Calu3 (cell line): Measurements from ENCODE around the gene CCDC192. TPM values are rescaled to one million over a fixed set of nuclear protein-coding genes. Genes with fewer than 3 reads are reported as not detected.

Source experiments
- BruUV-seq: library from RNA; stranded (reverse); fragments of 400-500 nt; replicated peaks from 2 replicates; lab custom pipeline; 2021; lab: Mats Ljungman, UMichigan
- CTCF ChIA-PET: fragments of 300-600 bp; sonication (Branson Sonifier 250); formaldehyde crosslinking; loops from one replicate; lab custom pipeline; 2022; ENCODE audit warnings: antibody characterized with exemption; lab: Charles Lee
- DNase-seq: peaks from one replicate; pipeline ENCODE4 v3.0.0; 2022
- H3K27ac Mint-ChIP-seq: one replicate; pipeline ENCODE4 v1.8.0; 2022; ENCODE audit warnings: mixed read lengths; ENCODE audit not compliant: unreplicated experiment
- H3K27me3 Mint-ChIP-seq: one replicate; pipeline ENCODE4 v1.8.0; 2022; ENCODE audit warnings: mixed read lengths; ENCODE audit not compliant: unreplicated experiment
- H3K36me3 Mint-ChIP-seq: one replicate; pipeline ENCODE4 v1.8.0; 2022; ENCODE audit warnings: mild to moderate bottlenecking, moderate library complexity, mixed read lengths; ENCODE audit not compliant: insufficient read depth, unreplicated experiment
- H3K4me1 Mint-ChIP-seq: one replicate; pipeline ENCODE4 v1.8.0; 2022; ENCODE audit warnings: mild to moderate bottlenecking, low read depth, mixed read lengths; ENCODE audit not compliant: unreplicated experiment
- H3K4me3 Mint-ChIP-seq: one replicate; pipeline ENCODE4 v1.8.0; 2022; ENCODE audit warnings: mild to moderate bottlenecking, low read depth, moderate library complexity, mixed read lengths; ENCODE audit not compliant: unreplicated experiment
- H3K9me3 Mint-ChIP-seq: one replicate; pipeline ENCODE4 v1.8.0; 2022; ENCODE audit warnings: low read depth, mixed read lengths; ENCODE audit not compliant: unreplicated experiment
- intact Hi-C: fragments of 100-400 bp; cut with micrococcal nuclease; formaldehyde crosslinking; loops from one replicate; pipeline ENCODE4 v1.10.0; 2022; ENCODE audit not compliant: unreplicated experiment
- total RNA-seq: library from RNA; stranded (reverse); gene quantifications from 2 replicates; pipeline ENCODE4 v1.2.3, GENCODE V29; 2022
- TF ChIP-seq, protein P1 (sequence below): fragments of 200-600 bp; IDR thresholded peaks from one replicate; pipeline ENCODE4 v1.8.0; 2022; ENCODE audit warnings: antibody characterized with exemption; ENCODE audit not compliant: unreplicated experiment

CCDC192 gene
- total RNA-seq, 1 experiment from 2014 or later = 2.5 TPM

DNA sequence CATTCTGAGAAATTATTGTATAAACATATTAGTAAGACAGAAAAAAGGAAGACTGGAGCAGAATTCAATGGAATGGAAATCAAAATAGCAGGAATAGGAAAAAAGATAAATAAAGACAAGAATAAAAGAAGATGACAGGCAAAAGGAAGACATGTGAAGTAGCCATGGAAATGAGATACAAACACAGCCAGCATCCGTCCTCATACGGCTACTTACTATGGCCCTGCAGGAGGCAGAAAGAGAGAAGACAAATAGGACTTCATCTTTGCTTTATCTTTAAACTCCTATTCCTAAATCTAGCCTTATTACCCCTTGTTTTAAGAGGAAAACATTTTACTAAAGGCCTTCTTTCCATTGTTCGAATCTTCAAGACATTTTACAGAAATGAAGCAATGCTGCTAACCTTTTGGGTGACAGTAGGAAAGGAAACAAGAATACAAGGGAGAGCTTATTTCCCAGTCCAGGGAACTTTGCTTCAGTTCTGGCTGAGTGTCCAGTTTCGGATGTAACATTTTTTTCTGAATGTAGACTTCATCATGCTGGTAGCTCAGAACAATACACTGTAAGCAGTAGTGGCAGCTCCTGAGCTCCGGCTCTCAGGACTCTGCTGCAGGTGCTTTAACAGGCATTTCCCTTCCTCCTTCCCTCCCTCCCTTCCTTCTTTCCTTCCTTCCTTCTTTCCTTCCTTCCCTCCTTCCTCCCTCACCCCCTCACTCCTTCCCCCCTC, 274.0 kb downstream of the CCDC192 start:
- H3K4me3 Mint-ChIP-seq = no peak overlapping the region
- DNase-seq = no peak
- H3K36me3 Mint-ChIP-seq = no peaks in the 10 kb centered on the region
- intact Hi-C loops = loop anchor here (5.0 kb wide), 1 partner anchor 100 kb away; no protein-coding TSS in a partner anchor
- TF ChIP-seq, protein P1, sequence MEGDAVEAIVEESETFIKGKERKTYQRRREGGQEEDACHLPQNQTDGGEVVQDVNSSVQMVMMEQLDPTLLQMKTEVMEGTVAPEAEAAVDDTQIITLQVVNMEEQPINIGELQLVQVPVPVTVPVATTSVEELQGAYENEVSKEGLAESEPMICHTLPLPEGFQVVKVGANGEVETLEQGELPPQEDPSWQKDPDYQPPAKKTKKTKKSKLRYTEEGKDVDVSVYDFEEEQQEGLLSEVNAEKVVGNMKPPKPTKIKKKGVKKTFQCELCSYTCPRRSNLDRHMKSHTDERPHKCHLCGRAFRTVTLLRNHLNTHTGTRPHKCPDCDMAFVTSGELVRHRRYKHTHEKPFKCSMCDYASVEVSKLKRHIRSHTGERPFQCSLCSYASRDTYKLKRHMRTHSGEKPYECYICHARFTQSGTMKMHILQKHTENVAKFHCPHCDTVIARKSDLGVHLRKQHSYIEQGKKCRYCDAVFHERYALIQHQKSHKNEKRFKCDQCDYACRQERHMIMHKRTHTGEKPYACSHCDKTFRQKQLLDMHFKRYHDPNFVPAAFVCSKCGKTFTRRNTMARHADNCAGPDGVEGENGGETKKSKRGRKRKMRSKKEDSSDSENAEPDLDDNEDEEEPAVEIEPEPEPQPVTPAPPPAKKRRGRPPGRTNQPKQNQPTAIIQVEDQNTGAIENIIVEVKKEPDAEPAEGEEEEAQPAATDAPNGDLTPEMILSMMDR = no peak
- CTCF ChIA-PET = interaction anchor here (0.6 to 0.7 kb wide), 5 partner anchors 11 to 172 kb away, joined by 4 to 9 read pairs (median 4); no protein-coding TSS in a partner anchor
- H3K27ac Mint-ChIP-seq = peak overlapping the region; percentile 8
- no peaks in the 10 kb centered on the region for H3K27me3 Mint-ChIP-seq
- no peaks in the 10 kb centered on the region for H3K9me3 Mint-ChIP-seq
- H3K4me1 Mint-ChIP-seq = peaks cover 41% of the 10 kb centered on the region
- no TSS peak for BruUV-seq

DNA sequence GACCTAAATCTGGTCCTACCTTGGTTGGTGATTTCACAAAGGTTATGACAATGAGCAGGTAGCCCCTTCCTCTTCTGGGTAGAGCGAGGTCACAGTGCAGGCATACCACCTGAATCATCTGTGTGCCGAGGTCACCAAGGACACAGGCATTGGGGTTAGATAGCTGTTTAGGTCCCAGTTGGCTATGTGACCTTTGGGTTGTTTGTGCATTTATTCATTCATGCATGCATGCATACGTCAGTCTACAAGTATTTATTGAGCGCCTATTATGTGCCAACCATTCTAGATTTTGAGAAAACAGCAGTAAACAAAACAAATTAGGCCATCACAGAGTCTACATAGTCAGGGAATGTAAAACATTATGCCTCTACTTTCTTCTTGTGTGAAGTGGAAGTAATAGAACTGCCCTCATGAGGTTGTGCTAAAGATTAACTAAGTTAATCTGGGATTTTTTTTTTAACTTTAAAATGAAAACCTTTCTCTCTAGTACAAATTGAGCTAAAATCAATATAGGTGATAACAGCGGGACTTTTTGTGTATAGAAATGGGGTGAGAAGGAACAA, 275.6 kb downstream of the CCDC192 start:
- Mint-ChIP-seq H3K9me3 (no peaks in the 10 kb centered on the region), H3K36me3 (no peaks in the 10 kb centered on the region), H3K27me3 (no peaks in the 10 kb centered on the region), H3K27ac (peak overlapping the region; percentile 28), H3K4me1 (peaks cover 35% of the 10 kb centered on the region), H3K4me3 (no peak overlapping the region)
- intact Hi-C loops = loop anchor here (5.0 kb wide), 1 partner anchor 102 kb away; no protein-coding TSS in a partner anchor
- BruUV-seq = no TSS peak
- TF ChIP-seq, protein P1 = no peak
- no peak for DNase-seq
- CTCF ChIA-PET = interaction anchor here (0.5 to 1.2 kb wide), 5 partner anchors 9 to 86 kb away, joined by 3 to 4 read pairs (median 4); no protein-coding TSS in a partner anchor

GRCh38 chr5:127979475-127979874, 276.3 kb downstream of the CCDC192 start:
- no peaks in the 10 kb centered on the region for H3K27me3 Mint-ChIP-seq
- intact Hi-C loops = loop anchor here (5.0 kb wide), 1 partner anchor 102 kb away; no protein-coding TSS in a partner anchor
- BruUV-seq = no TSS peak
- H3K9me3 Mint-ChIP-seq = no peaks in the 10 kb centered on the region
- H3K36me3 Mint-ChIP-seq = no peaks in the 10 kb centered on the region
- peak overlapping the region; percentile 28 for H3K27ac Mint-ChIP-seq
- peaks cover 35% of the 10 kb centered on the region for H3K4me1 Mint-ChIP-seq
- no peak for DNase-seq
- TF ChIP-seq, protein P1 = no peak
- CTCF ChIA-PET = interaction anchor here (0.8 to 1.2 kb wide), 4 partner anchors 9 to 87 kb away, joined by 3 to 4 read pairs (median 4); no protein-coding TSS in a partner anchor
- no peak overlapping the region for H3K4me3 Mint-ChIP-seq

- CTCF ChIA-PET = no interaction called here
- no peak overlapping the region for H3K27ac Mint-ChIP-seq
- no peak for DNase-seq
- H3K4me3 Mint-ChIP-seq = no peak overlapping the region
- H3K27me3 Mint-ChIP-seq = no peaks in the 10 kb centered on the region
- intact Hi-C loops = no loop called here
- BruUV-seq = no TSS peak
- TF ChIP-seq, protein P1 = no peak
- peaks cover 35% of the 10 kb centered on the region for H3K4me1 Mint-ChIP-seq
- H3K9me3 Mint-ChIP-seq = no peaks in the 10 kb centered on the region
- no peaks in the 10 kb centered on the region for H3K36me3 Mint-ChIP-seq
Measured at GRCh38 chr5:127980843-127981242, 277.7 kb downstream of the CCDC192 start.
